CD4-positive, alpha-beta T cell treated with Interleukin-17A for 4 hours (primary cell): ENCODE data around the gene SLC4A5.

Experiments
- DNase-seq: peaks from one replicate; pipeline ENCODE4 v3.0.0-alpha.2; 2020; ENCODE audit warnings: mixed read lengths

The SLC4A5 gene

DNA sequence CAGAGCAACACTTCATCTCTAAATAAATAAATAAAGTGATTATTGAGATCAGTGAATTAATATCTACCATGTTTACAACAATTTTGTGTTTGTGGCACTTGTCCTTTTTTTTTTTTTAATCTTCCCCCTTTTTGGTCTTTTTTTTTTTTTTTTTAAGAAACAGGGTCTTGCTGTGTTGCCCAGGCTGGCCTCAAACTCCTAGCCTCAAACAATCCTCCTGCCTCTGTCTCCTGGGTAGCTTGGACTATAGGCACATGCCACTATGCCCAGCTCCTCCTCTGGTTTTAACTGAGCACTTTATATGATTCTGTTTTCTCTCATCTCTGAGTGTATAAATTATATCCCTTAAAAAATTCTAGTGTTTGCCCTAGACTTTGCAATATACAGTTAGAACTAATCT lies 30.3 kb downstream of the SLC4A5 start:
- no peak for DNase-seq

DNA sequence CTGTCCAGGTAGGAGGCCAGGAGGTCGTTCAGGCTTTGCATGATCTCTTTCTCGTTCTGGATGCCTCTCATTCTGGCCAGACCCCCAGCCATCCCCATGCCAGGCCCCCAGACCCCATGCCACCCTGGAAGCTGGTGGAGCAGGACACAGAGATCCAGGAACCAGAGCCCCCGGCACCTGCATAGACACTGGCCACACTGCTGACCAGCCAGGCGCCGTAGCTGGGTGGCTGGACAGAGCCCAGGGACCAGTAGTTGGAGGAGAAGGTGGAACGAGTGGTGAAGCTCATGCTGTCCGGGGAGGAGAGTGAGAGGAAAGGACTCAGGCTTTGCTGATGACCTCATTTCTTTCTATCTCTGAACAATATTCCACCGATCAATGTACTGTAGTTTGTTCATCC lies 35.5 kb downstream of the SLC4A5 start:
- no peak for DNase-seq

DNA sequence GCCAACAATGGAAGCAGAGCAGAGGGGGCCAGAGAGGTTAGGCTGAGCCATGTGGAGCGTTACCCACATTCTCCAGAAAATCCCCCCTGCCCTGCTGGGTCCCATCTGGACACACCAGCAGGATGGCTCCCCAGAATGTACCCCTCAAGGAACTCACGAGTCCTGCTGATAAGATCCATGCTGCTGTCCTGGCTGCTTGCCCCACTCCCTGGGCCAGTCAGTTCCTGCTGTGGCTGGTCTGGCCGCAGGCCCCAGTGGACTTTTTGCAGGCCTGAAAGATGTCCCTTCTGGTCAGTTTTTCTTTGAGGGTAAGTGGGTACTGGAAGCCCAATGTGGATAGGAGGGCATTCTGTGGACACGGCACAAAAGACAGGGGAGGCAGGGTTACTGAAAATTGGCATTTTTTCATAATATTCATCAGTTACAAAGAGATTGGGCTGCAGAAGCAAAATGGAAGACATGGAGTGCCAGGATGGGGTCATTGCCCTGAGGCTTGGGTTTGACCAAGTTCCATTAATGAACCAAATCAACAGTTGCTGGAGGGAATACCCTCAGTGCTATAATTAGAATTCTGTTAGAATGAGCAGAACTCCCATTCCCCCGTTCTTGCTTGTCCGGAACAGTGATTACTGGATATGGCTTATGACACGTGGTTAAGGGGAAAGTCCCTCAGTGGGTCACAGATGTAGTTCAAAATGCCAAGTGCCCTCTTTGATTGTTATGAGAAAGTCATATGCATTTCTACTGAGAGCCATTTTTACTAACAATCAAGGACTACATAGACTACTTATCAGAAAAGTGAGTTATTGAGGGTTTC lies 38.7 kb downstream of the SLC4A5 start:
- DNase-seq: no peak

DNA sequence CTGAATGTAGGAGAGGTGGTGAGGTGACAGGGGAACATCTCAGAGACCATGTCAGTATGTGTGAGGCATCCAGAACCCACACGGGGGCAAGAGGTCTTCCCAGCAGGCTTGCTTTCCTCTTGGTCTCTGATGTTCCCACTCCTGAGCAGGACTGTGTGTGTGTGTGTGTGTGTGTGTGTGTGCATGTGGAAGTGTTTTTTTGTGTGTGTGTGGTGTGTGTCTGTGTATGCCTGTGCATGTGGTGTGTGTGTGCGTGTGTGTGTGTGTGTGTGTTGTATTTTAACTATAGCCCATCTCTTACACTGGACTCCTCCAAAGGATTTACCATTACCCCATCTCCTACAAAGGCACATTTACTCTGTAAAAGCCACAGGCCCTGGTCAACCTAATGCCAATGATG lies 40.4 kb downstream of the SLC4A5 start:
- no peak for DNase-seq

DNA sequence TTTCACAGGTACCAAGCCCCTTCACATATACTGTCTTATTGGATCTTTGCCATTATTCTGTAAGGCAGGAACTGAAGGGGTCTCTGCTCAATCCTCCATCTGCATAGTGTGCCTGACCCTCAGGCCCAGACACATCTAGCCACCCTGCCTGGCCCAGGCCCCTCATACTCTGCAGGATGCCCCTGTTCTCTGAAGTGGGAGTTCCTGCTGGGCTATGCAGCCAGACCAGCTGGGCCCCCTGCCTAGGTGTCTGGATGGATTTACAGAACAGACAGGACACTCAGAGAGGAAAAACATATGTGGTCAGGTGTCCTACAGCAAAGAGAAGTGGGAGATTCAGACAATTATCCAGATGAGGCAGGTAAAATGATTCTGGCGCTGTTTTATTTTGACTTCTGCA lies 42.0 kb downstream of the SLC4A5 start:
- no peak for DNase-seq

DNA sequence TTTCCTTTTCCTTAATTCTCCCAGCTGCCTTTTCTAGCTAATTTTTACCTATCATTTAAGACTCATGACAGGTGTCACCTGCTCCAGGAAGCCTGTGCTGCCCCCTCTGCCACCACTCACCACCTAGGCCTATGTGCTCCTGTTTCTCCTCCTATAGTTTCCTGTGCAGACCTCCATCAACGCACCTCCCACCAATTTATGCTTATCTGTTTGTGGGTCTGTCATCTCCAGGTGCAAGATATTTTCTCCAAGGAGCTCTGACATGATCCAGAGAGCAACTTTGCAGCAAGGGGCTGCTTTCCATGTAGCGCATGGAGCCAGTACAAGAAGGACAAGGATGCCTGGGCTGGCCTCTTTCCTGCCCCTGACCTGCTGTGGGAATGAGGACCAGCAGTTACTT lies 42.7 kb downstream of the SLC4A5 start:
- DNase-seq: no peak

DNA sequence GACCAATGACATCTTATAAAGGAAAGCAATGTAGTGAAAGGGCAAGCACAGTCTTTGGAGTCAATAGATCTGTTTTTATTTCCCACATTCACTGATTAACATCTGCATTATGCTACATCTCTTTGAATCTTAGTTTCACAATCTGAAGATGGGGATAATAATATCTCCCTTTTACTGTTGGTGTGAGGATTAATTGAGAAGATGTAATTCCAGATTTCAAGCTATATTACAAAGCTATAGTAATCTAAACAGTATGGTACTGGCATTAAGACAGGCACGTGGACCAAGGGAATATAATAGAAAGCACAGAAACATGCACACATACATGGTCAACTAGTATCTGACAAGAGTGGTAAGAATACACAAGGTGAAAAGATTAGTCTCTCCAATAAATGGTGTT lies 45.3 kb downstream of the SLC4A5 start:
- no peak for DNase-seq

DNA sequence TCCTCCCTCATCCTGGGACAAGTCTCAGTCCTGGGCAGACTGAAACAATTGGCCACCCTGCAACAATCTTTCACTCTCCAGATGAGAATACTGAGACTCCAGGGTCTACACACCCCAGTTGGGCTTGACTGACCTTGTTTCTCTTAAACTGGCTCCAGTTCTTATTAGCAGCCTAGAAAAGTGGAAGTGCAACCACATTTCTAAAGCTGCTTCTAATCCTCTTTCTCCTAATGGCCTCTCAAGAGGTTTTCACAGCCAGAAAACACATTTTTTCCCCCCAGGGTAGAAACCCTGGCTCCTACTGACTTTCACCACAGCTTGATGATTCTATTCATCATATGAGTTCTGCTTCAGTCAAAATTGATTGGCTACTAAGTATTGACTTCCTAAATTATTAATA lies 45.8 kb downstream of the SLC4A5 start:
- DNase-seq: no peak

DNA sequence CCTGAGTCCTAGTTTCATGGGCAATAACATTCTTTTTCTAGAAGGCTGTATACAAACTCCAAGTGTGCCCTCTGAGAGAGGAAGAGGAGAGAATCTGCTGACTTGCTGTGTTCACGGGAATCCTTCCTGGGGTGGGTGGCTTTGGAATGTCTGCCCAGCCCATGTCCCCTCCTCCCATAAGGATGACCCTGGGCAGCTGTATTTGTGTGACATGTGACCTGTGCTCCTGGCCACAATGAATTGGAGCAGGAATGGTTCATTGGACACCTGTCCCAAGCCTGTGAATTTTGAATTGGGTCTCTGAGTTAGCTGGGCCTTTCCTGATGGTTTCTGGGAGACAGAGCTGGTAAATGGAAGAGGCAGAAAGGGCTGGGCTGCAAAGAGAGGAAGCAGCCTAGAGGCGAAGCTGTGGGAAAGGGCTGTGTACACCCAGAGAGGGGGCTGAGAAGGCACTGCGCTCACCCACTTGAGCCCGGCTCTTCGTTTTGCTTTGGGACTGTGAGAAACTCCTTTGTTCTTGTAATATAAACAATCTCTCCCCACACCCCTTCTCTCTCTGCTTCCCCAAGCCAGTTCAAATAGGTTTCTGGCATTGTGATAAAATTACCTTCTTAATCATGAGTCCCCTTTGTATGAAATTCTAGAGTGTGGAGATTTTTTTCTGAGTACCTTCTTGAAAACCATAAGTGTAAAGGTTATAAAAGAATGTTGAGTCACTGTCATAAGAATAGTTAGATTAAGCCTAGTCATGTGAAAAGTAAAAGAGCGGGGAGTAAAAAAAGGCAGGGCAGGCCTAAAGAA lies 49.8 kb downstream of the SLC4A5 start:
- no peak for DNase-seq

DNA sequence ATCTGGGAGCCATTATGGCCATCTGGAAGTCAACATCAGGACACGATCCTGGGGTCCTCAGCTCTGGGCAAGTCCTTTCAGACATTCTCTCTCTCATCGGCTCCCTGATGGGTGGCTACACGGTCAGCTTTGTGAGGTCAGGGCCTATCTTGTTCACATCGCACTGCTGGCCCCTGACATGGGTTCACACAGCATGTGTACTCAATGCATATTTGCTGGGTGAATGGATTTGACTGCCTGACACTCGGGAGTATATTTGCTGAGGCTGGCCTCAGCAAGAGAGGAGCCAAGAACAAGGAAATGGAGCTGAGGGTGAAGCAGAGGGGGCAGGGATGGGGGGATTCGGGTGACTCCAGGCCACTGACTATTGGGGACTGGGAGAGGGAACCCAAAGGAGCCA lies 50.5 kb downstream of the SLC4A5 start:
- no peak for DNase-seq

DNA sequence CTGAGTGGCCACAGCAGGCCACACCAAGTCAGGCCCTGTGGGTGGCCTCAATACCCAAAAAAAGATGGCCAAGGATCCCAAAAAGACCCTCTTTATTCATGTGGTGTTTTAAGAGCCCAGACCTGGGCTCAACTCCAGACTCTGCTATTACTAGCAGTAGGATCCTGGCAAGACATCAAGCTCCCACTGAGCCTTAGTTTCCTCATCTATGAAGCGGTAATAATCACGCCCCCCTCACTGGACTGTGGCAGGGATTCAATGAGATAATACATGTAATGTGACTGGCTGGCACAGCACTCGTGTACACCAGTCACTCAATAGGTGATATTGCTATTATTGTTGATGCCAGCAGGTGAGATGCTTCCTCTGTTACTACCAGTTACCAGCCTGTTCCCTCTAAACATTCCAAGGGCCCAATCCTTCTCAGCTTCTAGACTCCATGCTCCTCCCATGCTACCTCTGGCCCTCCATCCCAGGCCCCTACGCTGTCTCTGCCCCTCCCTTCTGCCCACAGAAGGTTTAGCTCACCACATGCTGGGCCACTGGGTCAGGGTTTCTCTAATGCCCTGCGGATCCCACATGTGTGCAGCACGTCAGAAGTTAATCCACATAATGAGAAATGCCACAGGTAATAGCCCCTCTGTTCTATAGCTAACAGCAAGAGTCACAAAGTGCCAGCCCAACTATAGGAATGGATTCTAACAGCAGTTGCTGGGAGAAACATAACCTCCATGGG lies 51.2 kb downstream of the SLC4A5 start:
- DNase-seq: no peak

DNA sequence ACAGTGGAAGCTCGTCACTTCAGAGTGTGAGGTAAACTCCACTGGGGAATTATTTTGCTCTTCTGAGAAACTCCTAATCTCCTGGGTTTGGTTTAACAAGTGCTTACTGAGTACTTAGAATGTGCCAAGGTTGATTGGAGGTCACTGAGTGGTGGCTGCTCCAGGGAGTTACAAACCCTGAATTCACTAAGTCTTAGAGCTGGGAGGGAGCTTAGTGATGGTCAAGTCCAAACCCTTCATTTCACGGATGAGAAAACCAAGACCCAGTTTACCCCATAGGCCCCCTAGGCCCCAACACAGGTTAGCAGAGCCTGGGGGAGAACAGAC lies 52.0 kb downstream of the SLC4A5 start:
- no peak for DNase-seq

DNA sequence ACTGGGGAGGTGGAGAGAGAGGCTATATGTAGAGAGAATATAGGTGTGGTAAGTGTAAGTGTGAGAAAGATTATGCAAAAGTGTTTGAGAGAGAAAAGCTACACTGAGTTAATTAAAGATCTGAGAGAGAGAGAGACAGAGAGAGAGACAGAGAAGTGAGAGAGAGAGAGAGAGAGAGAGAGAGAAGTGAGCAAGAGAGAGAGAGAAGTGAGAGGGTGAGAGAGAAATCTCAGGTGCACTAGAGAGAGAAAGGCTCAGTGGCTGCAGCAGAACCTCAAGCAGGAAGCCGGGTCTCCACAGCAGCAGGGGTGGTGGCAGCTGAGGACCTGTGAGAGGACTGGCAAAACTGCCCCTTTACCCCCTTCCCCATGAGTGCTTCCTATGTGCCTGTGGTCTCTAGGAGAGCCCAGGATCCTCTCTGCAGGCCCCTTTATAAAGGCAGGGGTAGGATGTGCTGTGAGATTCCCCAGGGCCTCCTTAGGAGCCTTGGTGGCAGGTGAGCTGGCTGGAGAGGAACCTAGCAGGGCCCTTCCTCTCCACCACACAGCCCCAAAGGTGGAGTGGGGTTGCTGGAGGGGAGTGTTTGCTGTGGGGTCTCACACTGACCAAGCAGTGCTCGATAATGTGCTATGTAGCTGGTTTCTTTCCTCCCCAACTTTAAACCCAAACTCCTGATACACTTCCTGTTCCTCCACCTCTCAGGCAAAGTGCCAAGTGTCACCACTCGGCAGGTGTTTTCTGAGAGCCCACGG lies 52.6 kb downstream of the SLC4A5 start:
- peak; percentile 72 for DNase-seq

DNA sequence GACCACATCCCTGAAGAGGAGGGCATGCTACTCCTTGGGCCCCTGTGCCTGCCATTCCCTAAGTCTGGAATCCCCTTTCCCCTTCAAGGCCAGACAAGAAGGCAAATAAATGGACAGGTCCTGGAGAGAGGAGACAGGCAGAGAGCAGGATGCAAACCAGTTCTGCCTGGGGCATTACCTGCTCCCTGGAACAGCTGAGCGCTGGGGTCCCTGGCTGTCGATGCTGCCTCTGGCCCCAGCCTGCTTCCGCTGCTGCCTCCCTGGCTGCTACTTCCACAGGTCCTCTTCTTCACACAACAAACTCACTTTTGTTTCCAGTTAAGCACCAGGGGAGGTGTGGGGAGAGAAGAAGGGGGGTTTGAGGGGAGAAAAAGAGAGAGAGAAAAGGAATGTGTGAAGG lies 53.1 kb downstream of the SLC4A5 start:
- DNase-seq: peak; percentile 11

DNA sequence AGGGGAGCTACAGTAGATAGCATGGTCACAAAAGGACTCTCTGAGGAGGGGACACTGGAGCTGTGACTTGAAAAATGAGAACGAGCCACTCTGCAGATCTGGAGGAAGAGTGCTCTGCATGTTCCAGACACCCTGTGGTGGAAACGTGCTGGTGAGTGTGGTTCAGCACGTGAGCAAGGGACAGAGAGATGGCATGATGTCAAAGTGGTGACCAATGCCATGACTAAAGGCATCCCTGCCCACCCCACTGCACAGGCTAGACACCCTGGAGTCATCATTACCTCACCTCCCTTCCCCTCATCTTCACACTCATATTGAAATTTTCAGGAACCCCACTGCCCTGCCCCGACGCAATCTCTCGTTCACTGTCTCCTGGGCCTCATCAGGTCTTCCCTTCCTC lies 56.5 kb downstream of the SLC4A5 start:
- DNase-seq: no peak

DNA sequence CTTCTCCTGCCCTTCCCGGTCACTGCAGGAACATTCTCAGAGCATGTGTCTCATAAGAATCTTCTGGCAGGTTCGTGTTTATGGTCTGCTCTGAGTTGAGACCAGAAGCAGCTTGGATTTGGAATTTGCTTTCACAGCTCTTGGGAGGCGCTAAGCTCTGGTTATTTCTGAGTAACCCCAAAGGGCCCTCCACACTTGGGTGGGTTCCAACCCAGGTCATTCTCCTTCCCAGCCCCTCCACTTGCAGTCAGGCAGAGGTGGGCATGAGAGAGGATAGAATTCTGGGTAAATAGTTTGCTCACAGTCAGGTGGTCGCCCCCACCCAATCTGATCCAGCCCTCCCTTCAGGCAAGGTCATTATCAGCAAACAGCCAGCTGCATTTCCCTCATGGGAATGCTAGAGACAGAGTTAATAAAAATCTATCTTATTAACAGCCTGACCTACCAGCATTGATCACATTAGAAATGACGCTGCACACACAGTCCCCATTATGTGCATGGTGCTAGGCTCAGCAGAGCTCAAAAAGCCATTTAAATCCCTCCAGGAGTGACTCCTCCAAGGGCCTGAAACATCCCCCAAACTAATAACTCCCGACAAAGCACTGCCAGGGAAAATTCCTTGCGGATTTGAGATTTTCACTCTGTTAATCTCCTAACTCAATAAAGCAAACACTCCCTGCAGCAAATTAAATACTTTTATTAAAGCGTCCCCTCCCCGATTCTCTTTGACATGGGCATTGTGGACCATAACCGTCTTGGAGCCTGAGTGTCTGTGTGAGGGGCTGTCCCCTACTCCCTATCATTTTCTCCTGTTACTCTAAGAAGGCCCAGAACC lies 61.9 kb downstream of the SLC4A5 start:
- DNase-seq: no peak

DNA sequence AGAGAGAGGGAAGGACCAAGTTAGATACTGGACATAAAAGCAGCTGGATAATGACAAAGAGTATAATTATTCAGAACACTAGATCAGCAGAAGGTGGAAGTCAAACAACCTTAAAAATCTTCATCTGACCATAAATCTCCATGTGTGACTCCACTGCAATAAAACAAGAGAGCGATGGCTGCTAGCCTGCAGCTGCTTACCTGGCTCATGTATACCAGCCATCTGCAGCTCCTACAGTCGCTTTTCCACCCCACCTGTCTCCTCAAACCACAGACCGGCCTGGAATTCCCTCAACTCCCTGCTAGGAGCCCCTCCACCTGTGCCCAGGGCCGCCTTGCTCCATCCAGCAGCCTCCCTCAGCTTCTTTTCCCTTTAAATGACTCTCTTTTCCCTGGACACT lies 64.5 kb downstream of the SLC4A5 start:
- DNase-seq: no peak

DNA sequence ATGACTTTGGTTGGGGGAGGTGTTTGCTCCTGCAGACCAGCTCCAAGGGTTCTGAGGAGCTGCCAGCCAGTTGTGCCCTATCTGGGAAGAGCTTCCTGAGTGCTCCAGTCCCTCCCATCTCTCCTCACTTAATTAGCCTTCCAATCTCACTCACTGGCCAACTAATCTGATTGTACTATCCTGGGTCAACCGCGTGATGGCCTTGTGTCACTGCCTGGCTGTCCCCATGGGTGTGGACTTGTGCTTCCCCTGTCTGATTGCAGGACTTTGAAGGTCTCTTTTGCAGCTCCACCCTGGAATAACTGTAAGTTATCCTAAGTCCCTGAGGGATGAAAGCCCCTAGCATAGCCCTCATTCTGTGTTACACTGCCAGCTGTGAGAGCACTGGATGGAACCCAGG lies 65.0 kb downstream of the SLC4A5 start:
- DNase-seq: no peak

DNA sequence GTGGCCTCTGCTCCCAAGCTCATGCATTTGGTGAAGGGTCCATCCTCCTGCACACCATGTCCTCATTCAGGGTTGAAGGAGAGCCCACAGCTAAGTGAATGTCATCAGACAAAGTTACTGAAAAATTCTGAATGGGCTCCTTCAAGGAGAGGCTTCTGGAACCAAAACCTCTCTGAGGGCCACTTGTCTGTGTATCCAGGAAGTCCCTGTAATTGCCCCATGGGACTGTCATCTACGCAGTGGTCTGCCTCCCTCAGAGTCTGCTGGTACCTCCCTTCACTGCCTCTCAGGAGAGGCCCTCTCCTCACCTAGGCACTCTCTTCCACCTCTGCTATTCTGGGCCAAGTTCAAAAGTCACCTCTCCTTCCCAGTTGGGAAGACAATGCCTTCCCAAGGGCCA lies 68.0 kb downstream of the SLC4A5 start:
- DNase-seq: no peak

DNA sequence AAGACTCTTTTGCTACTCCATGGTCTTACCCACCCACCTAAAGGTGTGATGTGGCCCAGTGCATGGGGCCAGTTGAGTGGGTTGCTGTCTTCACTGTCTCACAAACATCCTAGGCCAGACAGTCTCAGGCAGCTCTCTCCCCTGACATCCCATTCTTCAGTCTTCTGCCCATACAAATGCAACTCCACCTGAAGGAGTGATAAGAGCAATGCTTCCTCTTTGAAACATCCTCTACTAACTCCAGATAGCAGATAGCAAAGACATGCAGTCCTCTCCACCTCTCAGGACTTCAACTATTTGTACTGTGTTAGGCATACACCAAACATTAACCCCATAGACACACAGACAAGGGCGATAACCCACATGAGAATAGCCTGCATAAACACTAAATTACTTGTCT lies 73.5 kb downstream of the SLC4A5 start:
- no peak for DNase-seq

DNA sequence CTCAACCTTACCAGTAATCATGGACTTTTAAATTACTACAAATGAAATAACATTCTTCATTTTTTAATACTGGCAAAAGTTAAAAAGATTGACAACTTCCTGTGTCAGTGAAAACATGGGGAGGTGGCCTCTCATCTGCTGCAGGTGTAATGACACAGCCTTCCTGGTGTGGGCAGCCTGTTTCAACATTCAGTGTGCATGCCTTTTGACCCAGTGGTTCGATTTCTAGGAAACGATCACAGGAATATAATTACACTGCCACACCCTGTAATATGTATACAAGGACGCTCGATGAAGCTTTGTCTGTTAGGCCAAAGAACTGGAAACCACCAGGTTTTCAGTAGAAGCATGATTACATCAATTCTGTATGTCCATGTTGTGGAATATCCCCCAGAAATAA lies 76.1 kb downstream of the SLC4A5 start:
- DNase-seq: peak; percentile 71

DNA sequence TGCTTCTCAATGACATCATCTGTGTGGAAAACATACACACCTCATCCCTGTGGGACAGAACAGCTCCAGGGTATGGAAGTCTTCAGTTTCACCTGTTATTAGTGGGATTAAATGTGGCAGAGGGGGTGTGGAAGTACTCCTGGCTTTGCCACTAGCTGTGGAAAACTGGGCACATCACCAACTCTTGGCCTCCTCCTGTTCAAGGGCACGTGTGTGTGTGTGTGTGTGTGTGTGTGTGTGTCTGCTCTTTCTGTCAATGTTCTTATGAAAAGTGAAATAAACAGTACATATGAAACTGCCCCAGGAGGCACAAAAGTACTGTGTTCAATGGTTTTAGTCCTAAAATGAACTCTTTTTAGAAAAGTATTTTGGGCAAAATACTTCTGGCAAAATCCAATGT lies 78.9 kb downstream of the SLC4A5 start:
- DNase-seq: no peak
